WTC11 (cell line): ENCODE data around the gene LAMTOR2. TPM values are rescaled to one million over a fixed set of nuclear protein-coding genes. Genes with fewer than 3 reads are reported as not detected.

Experiments used
- ATAC-seq: fragments of 200-7000 bp; cut with Tn5 transposase; 2 replicates; pipeline ENCODE4 v1.10.0; 2021; ENCODE audit warnings: mild to moderate bottlenecking, moderate library complexity
- CTCF ChIA-PET: fragments of 300-600 bp; sonication (Branson Sonifier 250); formaldehyde crosslinking; loops from one replicate; lab custom pipeline; 2021; ENCODE audit warnings: antibody characterized with exemption; lab: Charles Lee
- POLR2A ChIA-PET: fragments of 350-600 bp; sonication (Branson Sonifier 250); formaldehyde crosslinking; loops from one replicate; lab custom pipeline; 2021; ENCODE audit warnings: antibody characterized with exemption; lab: Charles Lee
- DNase-seq: peaks from one replicate; pipeline ENCODE4 v3.0.0; 2021; ENCODE audit warnings: low spot score
- H3K27ac Mint-ChIP-seq: 2 replicates; pipeline ENCODE4 v1.8.0; 2021; ENCODE audit warnings: mixed read lengths
- H3K27me3 Mint-ChIP-seq: 2 replicates; pipeline ENCODE4 v1.8.0; 2021; ENCODE audit warnings: low read depth, mild to moderate bottlenecking, moderate library complexity, mixed read lengths
- H3K36me3 Mint-ChIP-seq: 2 replicates; pipeline ENCODE4 v1.8.0; 2021; ENCODE audit warnings: mixed read lengths
- H3K4me1 Mint-ChIP-seq: 2 replicates; pipeline ENCODE4 v1.8.0; 2022; ENCODE audit warnings: mixed read lengths
- H3K4me3 Mint-ChIP-seq: 2 replicates; pipeline ENCODE4 v1.8.0; 2021; ENCODE audit warnings: mild to moderate bottlenecking, moderate library complexity, mixed read lengths
- H3K9me3 Mint-ChIP-seq: 2 replicates; pipeline ENCODE4 v1.8.0; 2021; ENCODE audit warnings: mixed read lengths
- ETV6 ChIP-seq: sonication (generic); formaldehyde crosslinking; IDR thresholded peaks from 2 replicates; pipeline ENCODE4 v1.8.1; 2022; ENCODE audit warnings: mild to moderate bottlenecking, missing genetic modification reagents
- FOXP1 ChIP-seq: sonication (generic); formaldehyde crosslinking; IDR thresholded peaks from 2 replicates; pipeline ENCODE4 v1.8.0; 2022; ENCODE audit warnings: missing genetic modification reagents, mild to moderate bottlenecking, moderate library complexity, borderline replicate concordance
- HMGA2 ChIP-seq: fragments of 250-450 bp; sonication (Bioruptor Pico); IDR thresholded peaks from 2 replicates; pipeline ENCODE4 v1.4.0; 2021; ENCODE audit warnings: mild to moderate bottlenecking, moderate library complexity
- NR1H2 ChIP-seq: sonication (generic); formaldehyde crosslinking; IDR thresholded peaks from 2 replicates; pipeline ENCODE4 v1.9.0; 2021; ENCODE audit warnings: mild to moderate bottlenecking, moderate library complexity, missing genetic modification reagents
- PREB ChIP-seq: sonication (generic); formaldehyde crosslinking; IDR thresholded peaks from 2 replicates; pipeline ENCODE4 v1.8.1; 2022; ENCODE audit warnings: mild to moderate bottlenecking, missing genetic modification reagents, moderate library complexity, borderline replicate concordance
- RELA ChIP-seq: sonication (generic); formaldehyde crosslinking; IDR thresholded peaks from 2 replicates; pipeline ENCODE4 v1.8.1; 2022; ENCODE audit warnings: missing genetic modification reagents, mild to moderate bottlenecking, borderline replicate concordance
- RORB ChIP-seq: fragments of 250-450 bp; sonication (Bioruptor Pico); IDR thresholded peaks from 2 replicates; pipeline ENCODE4 v1.9.0; 2021; ENCODE audit warnings: mild to moderate bottlenecking
- SP1 ChIP-seq: sonication (generic); formaldehyde crosslinking; conservative IDR thresholded peaks from 2 replicates; pipeline ENCODE4 v1.8.1; 2022; ENCODE audit warnings: missing genetic modification reagents
- ZBTB21 ChIP-seq: sonication (generic); formaldehyde crosslinking; IDR thresholded peaks from 2 replicates; pipeline ENCODE4 v1.8.1; 2023; ENCODE audit warnings: mild to moderate bottlenecking, missing genetic modification reagents, borderline replicate concordance
- ZNF121 ChIP-seq: sonication (generic); formaldehyde crosslinking; IDR thresholded peaks from 2 replicates; pipeline ENCODE4 v1.8.0; 2023; ENCODE audit warnings: missing genetic modification reagents
- ZNF281 ChIP-seq: sonication (generic); formaldehyde crosslinking; IDR thresholded peaks from 2 replicates; pipeline ENCODE4 v1.8.0; 2023; ENCODE audit warnings: mild to moderate bottlenecking, missing genetic modification reagents
- total RNA-seq: library from RNA; stranded (reverse); gene quantifications from 3 replicates; pipeline ENCODE4 v1.2.3, GENCODE V29; 2021

LAMTOR2 gene
- total RNA-seq, 1 experiment from 2014 or later = 62.4 TPM

- no peak for ATAC-seq
Measured at GRCh38 chr1:156072251-156072650, 17.7 kb downstream of the LAMTOR2 start.

GRCh38 chr1:156073110-156073687, 18.6 kb downstream of the LAMTOR2 start:
- peak overlapping the region; percentile 81 for H3K27ac Mint-ChIP-seq
- peaks cover 19% of the 10 kb centered on the region for H3K36me3 Mint-ChIP-seq
- 0 out of 2 replicates have a peak overlapping the region, but pooled peaks have one; percentile 11 for H3K4me3 Mint-ChIP-seq
- TF ChIP-seq HMGA2 (CRISPR knock-in tag) = 0 out of 2 replicates have a peak, but pooled peaks have one; percentile 7
- TF ChIP-seq FOXP1 (CRISPR knock-in tag) = no peak
- TF ChIP-seq, all 79 proteins: peak for 1
- ChIA-PET POLR2A (interaction anchor here (0.8 to 3.8 kb wide), 5 partner anchors 8 to 95 kb away, joined by 3 to 17 read pairs (median 4); partner anchors contain the start of genes ARHGEF2, RAB25 and UBQLN4), CTCF (interaction anchor here (0.7 to 3.8 kb wide), 18 partner anchors 9 to 152 kb away, joined by 3 to 27 read pairs (median 6); partner anchors contain the start of genes ARHGEF2, LAMTOR2, MEX3A and RAB25)
- DNase-seq (no peak), ATAC-seq (no peak)
- Mint-ChIP-seq H3K4me1 (peaks cover 65% of the 10 kb centered on the region), H3K9me3 (no peaks in the 10 kb centered on the region), H3K27me3 (no peaks in the 10 kb centered on the region)

More at GRCh38 chr1:156072251-156072650, 17.7 kb downstream of the LAMTOR2 start:
- Mint-ChIP-seq H3K36me3 (peaks cover 24% of the 10 kb centered on the region), H3K9me3 (no peaks in the 10 kb centered on the region), H3K4me3 (no peak overlapping the region), H3K27me3 (no peaks in the 10 kb centered on the region), H3K27ac (peak overlapping the region; percentile 81), H3K4me1 (peaks cover 55% of the 10 kb centered on the region)
- TF ChIP-seq RORB = no peak
- POLR2A ChIA-PET = interaction anchor here (1.0 to 3.8 kb wide), 3 partner anchors 11 to 111 kb away, joined by 3 to 17 read pairs (median 4); partner anchors contain the start of gene RAB25
- no peak for DNase-seq
- CTCF ChIA-PET = interaction anchor here (1.5 to 3.8 kb wide), 3 partner anchors 19 to 83 kb away, joined by 7 to 27 read pairs (median 7); partner anchors contain the start of gene UBQLN4

GRCh38 chr1:156073740-156074139, 19.2 kb downstream of the LAMTOR2 start:
- Mint-ChIP-seq H3K27ac (peak overlapping the region; percentile 98), H3K4me1 (peaks cover 70% of the 10 kb centered on the region)
- peak; percentile 80 for DNase-seq

More at GRCh38 chr1:156073740-156074139, 19.2 kb downstream of the LAMTOR2 start:
- TF ChIP-seq ZNF281 (0 out of 2 replicates have a peak, but pooled peaks have one; percentile 45), PREB (CRISPR knock-in tag) (no peak), RELA (CRISPR knock-in tag) (no peak), ZNF121 (CRISPR knock-in tag) (no peak), SP1 (CRISPR knock-in tag) (peak; percentile 49; the same call in 1 of the 2 replicates), NR1H2 (CRISPR knock-in tag) (no peak), ETV6 (CRISPR knock-in tag) (peak; percentile 61; the same call in 1 of the 2 replicates), ZBTB21 (no peak), HMGA2 (CRISPR knock-in tag) (no peak)
- Mint-ChIP-seq H3K4me3 (peak overlapping the region; percentile 64), H3K9me3 (no peaks in the 10 kb centered on the region), H3K27me3 (no peaks in the 10 kb centered on the region), H3K36me3 (peaks cover 17% of the 10 kb centered on the region)
- ChIA-PET CTCF (interaction anchor here (0.7 to 3.8 kb wide), 18 partner anchors 9 to 151 kb away, joined by 3 to 27 read pairs (median 6); partner anchors contain the start of genes ARHGEF2, LAMTOR2, MEX3A and RAB25), POLR2A (interaction anchor here (1.1 to 3.8 kb wide), 4 partner anchors 13 to 95 kb away, joined by 3 to 17 read pairs (median 4); partner anchors contain the start of genes ARHGEF2, LAMTOR2, RAB25 and UBQLN4)
- ATAC-seq = peak; percentile 65
